ENCODE data around the gene TNNT3. TPM values are rescaled to one million over a fixed set of nuclear protein-coding genes. Genes with fewer than 3 reads are reported as not detected.

TNNT3 gene
- total RNA-seq, 1 experiment from 2014 or later = 0.71 TPM

- no TSS peak for BruUV-seq (replicated peaks)
- H3K27me3 ChIP-seq (ENCODE audit: insufficient read depth, low read length) = peaks cover 5% of the 10 kb centered on the region; the same call in 1 of the 2 replicates
- H4K20me1 ChIP-seq (ENCODE audit: insufficient read depth) = no peaks in the 10 kb centered on the region
- no peaks in the 10 kb centered on the region for H3K9me3 ChIP-seq (ENCODE audit: control insufficient read depth in 1 of 2, insufficient read depth in 1 of 2, low read depth in 1 of 2, low read length in 2 of 2)
- ChIA-PET RAD21 (ENCODE audit: low non-redundant PET in 1 of 2, low total read pairs in 2 of 2, uncharacterized antibody in 2 of 2, unreplicated experiment in 2 of 2) (no interaction called here), CTCF (interaction anchor here (0.6 kb wide), 1 partner anchor 14 kb away, joined by 3 read pairs; no protein-coding TSS in a partner anchor), POLR2A (no interaction called here)
- H3K27ac ChIP-seq (ENCODE audit: low read depth, low read length) = no peak overlapping the region
- no peak overlapping the region for H3K4me2 ChIP-seq (ENCODE audit: low read length)
- no peaks in the 10 kb centered on the region for H3K79me2 ChIP-seq (ENCODE audit: insufficient read depth, low read length)
- H3K4me3 ChIP-seq (replicated peaks in 1 of 2; ENCODE audit: low read depth in 1 of 2, low read length in 2 of 2) = no peak overlapping the region
- no peak overlapping the region for H2AFZ ChIP-seq (ENCODE audit: low read depth, low read length, poor library complexity, severe bottlenecking)
- TF ChIP-seq EGR1 (IDR thresholded peaks at IDR 0.05; ENCODE audit: low read depth) = no peak
- no peak for TF ChIP-seq CBX3 (IDR thresholded peaks at IDR 0.05; ENCODE audit: low read depth)
- TF ChIP-seq POLR2AphosphoS5 (IDR thresholded peaks at IDR 0.05; ENCODE audit: low read depth, low read length) = no peak
- H3K9me2 ChIP-seq (ENCODE audit: insufficient read depth) = no peaks in the 10 kb centered on the region
- no peak overlapping the region for H3K9ac ChIP-seq (ENCODE audit: low read length)
- no peaks in the 10 kb centered on the region for H3K4me1 ChIP-seq (ENCODE audit: control insufficient read depth in 1 of 2, insufficient read depth in 2 of 2, low read length in 2 of 2)
- intact Hi-C loops (cut with micrococcal nuclease) = loop anchor here (10.0 kb wide), 1 partner anchor 55 kb away; the partner anchor contains the start of gene MRPL23
- ATAC-seq (no peak), DNase-seq (ENCODE audit: low read depth, low spot score) (no peak)
- no peaks in the 10 kb centered on the region for H3K36me3 ChIP-seq (ENCODE audit: control insufficient read depth in 1 of 2, insufficient read depth in 2 of 2, low read length in 2 of 2)
These were observed 29.3 kb upstream of the TNNT3 start for GRCh38 chr11:1889941-1890855.

GRCh38 chr11:1890856-1891830 is 28.4 kb upstream of the TNNT3 start:
- no peak overlapping the region for H2AFZ ChIP-seq (ENCODE audit: low read depth, low read length, poor library complexity, severe bottlenecking)
- H3K4me3 ChIP-seq (replicated peaks in 1 of 2; ENCODE audit: low read depth in 1 of 2, low read length in 2 of 2) = no peak overlapping the region
- H4K20me1 ChIP-seq (ENCODE audit: insufficient read depth) = no peaks in the 10 kb centered on the region
- no peaks in the 10 kb centered on the region for H3K4me1 ChIP-seq (ENCODE audit: control insufficient read depth in 1 of 2, insufficient read depth in 2 of 2, low read length in 2 of 2)
- ChIA-PET CTCF (interaction anchor here (0.6 kb wide), 1 partner anchor 15 kb away, joined by 3 read pairs; no protein-coding TSS in a partner anchor), POLR2A (no interaction called here), RAD21 (ENCODE audit: low non-redundant PET in 1 of 2, low total read pairs in 2 of 2, uncharacterized antibody in 2 of 2, unreplicated experiment in 2 of 2) (no interaction called here)
- intact Hi-C loops (cut with micrococcal nuclease) = loop anchor here (10.0 kb wide), 1 partner anchor 54 kb away; the partner anchor contains the start of gene MRPL23
- DNase-seq (ENCODE audit: low read depth, low spot score) (no peak), ATAC-seq (no peak)
- no peaks in the 10 kb centered on the region for H3K9me2 ChIP-seq (ENCODE audit: insufficient read depth)
- no peaks in the 10 kb centered on the region for H3K79me2 ChIP-seq (ENCODE audit: insufficient read depth, low read length)
- BruUV-seq (replicated peaks) = no TSS peak
- H3K9ac ChIP-seq (ENCODE audit: low read length) = no peak overlapping the region
- H3K9me3 ChIP-seq (ENCODE audit: control insufficient read depth in 1 of 2, insufficient read depth in 1 of 2, low read depth in 1 of 2, low read length in 2 of 2) = no peaks in the 10 kb centered on the region
- no peaks in the 10 kb centered on the region for H3K36me3 ChIP-seq (ENCODE audit: control insufficient read depth in 1 of 2, insufficient read depth in 2 of 2, low read length in 2 of 2)
- H3K27me3 ChIP-seq (ENCODE audit: insufficient read depth, low read length) = peaks cover 10% of the 10 kb centered on the region; the same call in 1 of the 2 replicates
- no peak overlapping the region for H3K4me2 ChIP-seq (ENCODE audit: low read length)
- no peak overlapping the region for H3K27ac ChIP-seq (ENCODE audit: low read depth, low read length)
- TF ChIP-seq, protein P1, sequence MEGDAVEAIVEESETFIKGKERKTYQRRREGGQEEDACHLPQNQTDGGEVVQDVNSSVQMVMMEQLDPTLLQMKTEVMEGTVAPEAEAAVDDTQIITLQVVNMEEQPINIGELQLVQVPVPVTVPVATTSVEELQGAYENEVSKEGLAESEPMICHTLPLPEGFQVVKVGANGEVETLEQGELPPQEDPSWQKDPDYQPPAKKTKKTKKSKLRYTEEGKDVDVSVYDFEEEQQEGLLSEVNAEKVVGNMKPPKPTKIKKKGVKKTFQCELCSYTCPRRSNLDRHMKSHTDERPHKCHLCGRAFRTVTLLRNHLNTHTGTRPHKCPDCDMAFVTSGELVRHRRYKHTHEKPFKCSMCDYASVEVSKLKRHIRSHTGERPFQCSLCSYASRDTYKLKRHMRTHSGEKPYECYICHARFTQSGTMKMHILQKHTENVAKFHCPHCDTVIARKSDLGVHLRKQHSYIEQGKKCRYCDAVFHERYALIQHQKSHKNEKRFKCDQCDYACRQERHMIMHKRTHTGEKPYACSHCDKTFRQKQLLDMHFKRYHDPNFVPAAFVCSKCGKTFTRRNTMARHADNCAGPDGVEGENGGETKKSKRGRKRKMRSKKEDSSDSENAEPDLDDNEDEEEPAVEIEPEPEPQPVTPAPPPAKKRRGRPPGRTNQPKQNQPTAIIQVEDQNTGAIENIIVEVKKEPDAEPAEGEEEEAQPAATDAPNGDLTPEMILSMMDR (IDR thresholded peaks at IDR 0.05 in 2 of 3, conservative IDR thresholded peaks at IDR 0.05 in 1 of 3; ENCODE audit: borderline replicate concordance in 1 of 3, insufficient read depth in 1 of 3, low read depth in 2 of 3, low read length in 2 of 3) = no peak
- TF ChIP-seq CBX3 (IDR thresholded peaks at IDR 0.05; ENCODE audit: low read depth) = no peak
- TF ChIP-seq, protein P2, sequence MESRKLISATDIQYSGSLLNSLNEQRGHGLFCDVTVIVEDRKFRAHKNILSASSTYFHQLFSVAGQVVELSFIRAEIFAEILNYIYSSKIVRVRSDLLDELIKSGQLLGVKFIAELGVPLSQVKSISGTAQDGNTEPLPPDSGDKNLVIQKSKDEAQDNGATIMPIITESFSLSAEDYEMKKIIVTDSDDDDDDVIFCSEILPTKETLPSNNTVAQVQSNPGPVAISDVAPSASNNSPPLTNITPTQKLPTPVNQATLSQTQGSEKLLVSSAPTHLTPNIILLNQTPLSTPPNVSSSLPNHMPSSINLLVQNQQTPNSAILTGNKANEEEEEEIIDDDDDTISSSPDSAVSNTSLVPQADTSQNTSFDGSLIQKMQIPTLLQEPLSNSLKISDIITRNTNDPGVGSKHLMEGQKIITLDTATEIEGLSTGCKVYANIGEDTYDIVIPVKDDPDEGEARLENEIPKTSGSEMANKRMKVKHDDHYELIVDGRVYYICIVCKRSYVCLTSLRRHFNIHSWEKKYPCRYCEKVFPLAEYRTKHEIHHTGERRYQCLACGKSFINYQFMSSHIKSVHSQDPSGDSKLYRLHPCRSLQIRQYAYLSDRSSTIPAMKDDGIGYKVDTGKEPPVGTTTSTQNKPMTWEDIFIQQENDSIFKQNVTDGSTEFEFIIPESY (IDR thresholded peaks at IDR 0.05; ENCODE audit: extremely low read depth, insufficient replicate concordance, low read length) = no peak
- no peak for TF ChIP-seq TCF7L2 (IDR thresholded peaks at IDR 0.05; ENCODE audit: borderline replicate concordance, extremely low read depth, insufficient read depth, insufficient read length)
- TF ChIP-seq EZH2phosphoT487 (IDR thresholded peaks at IDR 0.05; ENCODE audit: borderline replicate concordance) = no peak
- TF ChIP-seq POLR2AphosphoS5 (IDR thresholded peaks at IDR 0.05; ENCODE audit: low read depth, low read length) = no peak
- no peak for TF ChIP-seq CEBPB (IDR thresholded peaks at IDR 0.05; ENCODE audit: low read depth)
- TF ChIP-seq SIN3A (IDR thresholded peaks at IDR 0.05; ENCODE audit: low read depth) = no peak
- no peak for TF ChIP-seq JUND (IDR thresholded peaks at IDR 0.05)
- no peak for TF ChIP-seq ELF1 (IDR thresholded peaks at IDR 0.05; ENCODE audit: borderline replicate concordance, low read depth)
